BJ (cell line): Measurements from ENCODE around the gene PSTPIP1. TPM values are rescaled to one million over a fixed set of nuclear protein-coding genes. Genes with fewer than 3 reads are reported as not detected.

ENCODE experiments used
- CTCF ChIA-PET: fragments of 350-600 bp; formaldehyde crosslinking; extraction: SDS; loops from one replicate; lab custom pipeline; 2021; ENCODE audit warnings: antibody characterized with exemption, inconsistent platforms; lab: Yijun Ruan, JAX
- POLR2A ChIA-PET: fragments of 300-600 bp; sonication (Branson Sonifier 250); formaldehyde crosslinking; extraction: SDS; loops from one replicate; lab custom pipeline; 2021; ENCODE audit warnings: antibody characterized with exemption; lab: Charles Lee
- DNase-seq: peaks from one replicate; pipeline ENCODE4 v3.0.0-alpha.2; 2011; ENCODE audit warnings: low read depth
- H3K27me3 ChIP-seq: 2 replicates; pipeline ENCODE4 v1.6.0; 2011; ENCODE audit warnings: low read length; ENCODE audit not compliant: control insufficient read depth, insufficient read depth
- H3K36me3 ChIP-seq: 2 replicates; pipeline ENCODE4 v1.5.1; 2011; ENCODE audit warnings: low read length; ENCODE audit not compliant: control insufficient read depth, insufficient read depth
- H3K4me3 ChIP-seq: 2 replicates; pipeline ENCODE4 v1.5.1; 2011; ENCODE audit warnings: low read depth, mild to moderate bottlenecking, control low read depth, low read length
- CTCF ChIP-seq: IDR thresholded peaks from 2 replicates; pipeline ENCODE4 v1.5.1; 2011; ENCODE audit warnings: low read depth, mild to moderate bottlenecking, control low read depth, inconsistent platforms, low read length, moderate library complexity; ENCODE audit not compliant: insufficient read depth
- polyA plus RNA-seq: library from polyadenylated mRNA; depleted of rRNA; stranded (reverse); fragments of >200 nt; gene quantifications from 2 replicates; pipeline ENCODE4 v1.2.3, GENCODE V29; 2011

The PSTPIP1 gene
- polyA plus RNA-seq, 1 experiment: not detected

GRCh38 chr15:77042955-77043920 is 48.3 kb downstream of the PSTPIP1 start:
- TF ChIP-seq CTCF: no peak
- no peak for DNase-seq
- ChIA-PET POLR2A (no interaction called here), CTCF (interaction anchor here (1.2 to 1.6 kb wide), 2 partner anchors 8 to 19 kb away, joined by 3 read pairs; no protein-coding TSS in a partner anchor)
- no peak overlapping the region for H3K4me3 ChIP-seq
- H3K36me3 ChIP-seq: peaks cover 12% of the 10 kb centered on the region
- H3K27me3 ChIP-seq: no peaks in the 10 kb centered on the region

- peaks cover 12% of the 10 kb centered on the region for H3K36me3 ChIP-seq
- ChIA-PET CTCF (interaction anchor here (0.5 to 4.1 kb wide), 5 partner anchors 9 to 63 kb away, joined by 3 to 21 read pairs (median 5); no protein-coding TSS in a partner anchor), POLR2A (no interaction called here)
- no peak for DNase-seq
- H3K27me3 ChIP-seq: no peaks in the 10 kb centered on the region
- TF ChIP-seq CTCF: no peak
- H3K4me3 ChIP-seq: no peak overlapping the region
Measured at GRCh38 chr15:77044228-77045042, 49.5 kb downstream of the PSTPIP1 start.

- H3K36me3 ChIP-seq: peaks cover 12% of the 10 kb centered on the region
- CTCF ChIA-PET: interaction anchor here (1.8 to 4.1 kb wide), 2 partner anchors 11 to 61 kb away, joined by 6 to 21 read pairs; no protein-coding TSS in a partner anchor
Measured at GRCh38 chr15:77045985-77046384, 51.1 kb downstream of the PSTPIP1 start.

GRCh38 chr15:77046704-77047412 is 51.9 kb downstream of the PSTPIP1 start:
- H3K27me3 ChIP-seq: no peaks in the 10 kb centered on the region
- H3K4me3 ChIP-seq: no peak overlapping the region
- H3K36me3 ChIP-seq: peaks cover 12% of the 10 kb centered on the region
- CTCF ChIA-PET: interaction anchor here (0.6 to 4.1 kb wide), 3 partner anchors 11 to 496 kb away, joined by 3 to 21 read pairs (median 6); no protein-coding TSS in a partner anchor
- POLR2A ChIA-PET: no interaction called here
- TF ChIP-seq CTCF: no peak
- DNase-seq: no peak

More at GRCh38 chr15:77045985-77046384, 51.1 kb downstream of the PSTPIP1 start:
- POLR2A ChIA-PET: no interaction called here
- Histone ChIP-seq H3K4me3 (no peak overlapping the region), H3K27me3 (no peaks in the 10 kb centered on the region)
- DNase-seq: no peak
- TF ChIP-seq CTCF: no peak
